G401.6 (cell line): Measurements from ENCODE around the gene ATP8B1.
"Not testable (repeated sequence)": the region's sequence is repeated elsewhere in the genome, so short reads cannot be mapped to it uniquely, and the experiment has no call there.

ENCODE experiments used
- FAIRE-seq: peaks from 2 replicates; lab custom pipeline; 2012; peaks lifted over from hg19 to GRCh38; lab: Jason Lieb, UNC

Gene ATP8B1

DNA sequence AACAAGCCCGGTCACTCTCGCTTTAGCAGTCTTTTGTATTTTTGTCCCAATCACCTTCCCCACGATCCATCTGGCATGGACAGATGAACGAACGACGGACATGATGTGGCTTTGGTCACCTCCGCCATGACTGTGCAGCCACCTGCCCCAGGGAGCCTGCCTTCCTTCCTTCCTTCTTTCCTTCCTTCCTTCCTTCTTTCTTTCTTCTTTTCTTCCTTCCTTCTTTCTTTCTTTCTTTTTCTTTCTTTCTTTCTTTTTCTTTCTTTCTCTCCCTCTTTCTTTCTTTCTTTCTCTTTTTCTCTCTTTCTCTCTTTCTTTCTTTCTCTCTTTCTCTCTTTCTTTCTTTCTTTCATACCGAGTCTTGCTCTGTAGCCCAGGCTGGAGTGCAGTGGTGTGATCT lies 39.0 kb downstream of the ATP8B1 start:
- no peak for FAIRE-seq

DNA sequence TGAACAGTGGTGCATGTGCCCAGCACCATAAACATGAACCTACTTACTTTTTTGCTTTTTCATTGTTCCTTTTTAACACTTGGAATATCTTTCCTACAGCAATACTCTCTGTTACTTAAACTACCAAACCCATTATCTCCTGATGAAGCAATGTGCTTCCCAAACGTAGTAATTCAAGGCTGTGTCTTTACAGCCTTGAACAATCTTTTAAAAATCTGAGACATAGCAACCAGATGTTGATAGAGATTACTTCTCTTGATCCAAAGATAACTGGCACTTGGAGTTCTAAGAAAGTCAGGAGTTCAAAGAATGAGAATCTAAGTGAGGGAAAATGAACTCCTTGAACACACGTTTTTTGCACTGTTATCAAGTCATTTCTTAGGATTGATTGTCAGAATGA lies 40.4 kb downstream of the ATP8B1 start:
- FAIRE-seq = no peak

DNA sequence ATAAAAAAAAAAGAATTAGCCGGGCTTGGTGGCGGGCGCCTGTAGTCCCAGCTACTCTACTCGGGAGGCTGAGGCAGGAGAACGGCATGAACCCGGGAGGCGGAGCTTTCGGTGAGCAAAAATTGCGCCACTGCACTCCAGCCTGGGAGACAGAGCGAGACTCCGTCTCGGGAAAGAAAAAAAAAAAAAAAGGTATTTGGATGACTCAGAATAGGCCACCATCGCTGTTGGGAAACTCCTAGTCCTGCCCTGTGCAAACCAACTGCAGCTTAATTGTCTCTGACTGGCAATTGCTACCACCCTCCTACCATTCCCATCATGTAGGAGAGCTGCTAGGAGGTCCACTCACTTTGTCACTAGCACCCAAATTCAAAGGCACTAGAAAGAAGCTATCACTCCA lies 43.5 kb downstream of the ATP8B1 start:
- no peak for FAIRE-seq

DNA sequence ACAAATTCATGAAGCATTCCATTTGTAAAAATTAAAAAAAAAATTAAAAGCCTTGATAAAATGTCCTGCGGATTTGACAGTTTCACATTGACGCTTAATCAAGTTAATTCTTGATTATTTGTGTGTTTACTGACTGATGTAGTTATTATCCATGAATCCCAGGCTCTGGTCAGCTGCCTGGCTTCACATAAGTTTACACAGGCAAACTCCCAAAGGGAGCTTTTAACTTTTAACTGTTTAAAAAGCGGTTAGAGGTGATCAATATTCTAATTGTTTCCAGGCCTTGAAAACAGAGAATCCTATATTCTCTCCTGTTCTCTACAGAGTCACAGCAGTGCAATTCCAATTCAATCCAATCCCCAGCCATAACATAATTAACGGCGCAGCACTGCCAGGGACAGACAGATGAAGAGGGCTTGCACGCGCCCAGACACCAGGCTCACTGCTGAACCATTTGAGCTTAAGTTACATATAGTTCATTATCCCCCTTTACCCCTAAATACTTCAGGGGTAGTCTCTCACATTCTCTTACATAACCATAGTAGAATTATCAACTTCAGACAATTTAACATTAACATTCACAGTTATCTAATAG lies 47.5 kb downstream of the ATP8B1 start:
- no peak for FAIRE-seq

DNA sequence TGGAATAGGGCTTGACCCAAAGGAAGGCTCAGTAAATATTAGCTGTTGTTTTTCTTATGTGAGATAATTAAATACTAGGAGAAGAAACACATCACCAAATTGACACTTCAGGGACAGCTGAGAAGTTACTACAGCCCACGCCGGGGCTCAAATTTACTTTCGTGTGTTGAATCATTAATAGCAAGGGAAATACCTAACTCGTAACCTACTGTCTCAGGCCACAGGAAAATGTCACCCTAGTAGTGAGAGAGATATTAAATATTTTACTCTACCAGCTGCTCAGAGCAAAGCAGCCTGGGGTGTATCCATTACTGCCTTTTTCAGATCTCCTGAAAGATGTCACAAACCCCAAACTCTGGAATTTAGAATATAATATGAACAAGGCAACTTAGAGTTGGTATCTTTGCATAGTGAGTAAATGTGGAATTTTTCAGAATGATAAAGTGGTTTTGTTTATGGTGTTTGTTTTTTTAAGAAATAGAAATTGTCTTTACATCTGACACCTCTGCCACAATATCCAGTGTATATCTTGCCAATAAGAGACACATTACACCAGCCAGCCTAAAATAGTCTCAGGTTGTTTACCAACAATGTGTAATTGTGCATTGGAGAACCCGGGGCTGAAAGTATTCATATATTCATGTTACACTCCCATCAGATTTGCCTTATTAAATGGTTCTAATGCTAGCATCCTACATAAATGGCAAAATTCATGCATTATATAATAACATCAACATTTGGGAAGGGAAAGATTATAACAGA lies 48.4 kb downstream of the ATP8B1 start:
- no peak for FAIRE-seq

DNA sequence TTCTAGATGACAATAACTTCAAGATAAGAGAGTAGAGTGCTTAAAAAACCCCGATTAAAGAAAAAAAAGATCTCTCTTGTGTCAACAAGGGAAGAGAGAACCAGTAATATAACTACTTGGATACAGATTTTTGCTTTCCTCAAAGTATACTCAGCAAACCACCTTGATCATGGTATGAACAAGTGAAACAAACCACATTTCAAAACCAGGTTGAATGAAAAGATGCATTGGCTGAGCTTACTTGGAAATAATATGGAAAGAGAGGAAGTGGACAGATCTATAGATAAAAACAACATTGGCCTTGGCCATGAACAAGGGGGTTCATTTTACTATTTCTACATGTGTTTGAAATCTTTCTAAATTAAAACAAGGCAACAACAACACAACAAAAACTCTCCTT lies 50.1 kb downstream of the ATP8B1 start:
- FAIRE-seq = no peak

DNA sequence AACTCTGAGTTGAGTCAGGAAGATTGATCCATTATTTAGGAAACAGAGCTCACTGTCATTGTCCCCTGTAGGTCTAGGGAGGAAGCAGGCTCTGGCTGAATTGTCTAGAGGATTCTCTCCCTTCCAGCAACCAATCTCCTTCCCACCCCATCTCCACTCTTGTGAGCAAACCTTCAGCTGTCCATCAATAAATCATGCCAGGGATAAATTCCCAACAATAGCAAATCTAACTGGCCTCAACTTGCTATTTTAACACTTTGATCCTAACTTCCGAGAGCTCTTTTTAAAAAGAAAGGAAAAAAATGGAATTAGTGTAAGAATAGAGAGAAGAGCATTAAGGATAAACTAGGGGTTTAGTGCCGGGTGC lies 53.5 kb downstream of the ATP8B1 start:
- no peak for FAIRE-seq

DNA sequence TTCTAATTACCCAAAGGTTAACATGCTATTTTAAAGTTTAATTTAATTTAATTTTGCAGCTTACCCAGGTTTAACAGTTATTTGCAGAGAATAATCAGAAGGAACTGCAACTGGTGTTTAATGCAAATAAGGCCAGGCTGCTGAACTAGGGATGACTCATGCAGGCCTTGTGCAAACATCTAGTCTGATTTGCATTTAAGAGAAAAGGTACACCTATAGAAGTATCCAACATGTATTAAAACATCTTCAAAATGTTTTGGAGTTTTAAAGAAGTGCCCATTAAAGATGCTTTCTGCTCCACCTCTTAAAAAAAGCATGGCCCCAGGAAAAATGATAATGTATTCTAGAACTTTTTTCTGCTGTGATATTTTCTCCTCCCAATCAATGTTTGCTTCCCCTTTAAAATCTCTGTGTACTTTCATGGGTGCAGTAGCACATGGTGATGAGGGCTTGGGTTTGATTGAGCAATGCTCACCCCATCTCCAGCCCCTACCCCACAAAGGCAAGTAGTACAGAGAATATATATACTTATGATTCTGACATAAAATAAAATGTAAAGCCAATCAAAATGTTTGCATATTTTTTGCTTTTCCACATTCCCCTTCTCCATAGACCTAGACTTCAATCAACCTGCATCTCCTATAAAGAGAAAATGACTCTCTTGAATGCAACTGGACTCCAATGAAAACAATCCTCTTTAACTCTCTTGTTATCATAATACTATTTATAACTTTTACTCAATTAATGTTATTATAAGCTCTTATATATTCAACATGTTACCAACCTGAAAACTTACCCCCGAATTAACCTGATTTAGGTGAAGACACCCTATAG lies 54.1 kb downstream of the ATP8B1 start:
- no peak for FAIRE-seq

DNA sequence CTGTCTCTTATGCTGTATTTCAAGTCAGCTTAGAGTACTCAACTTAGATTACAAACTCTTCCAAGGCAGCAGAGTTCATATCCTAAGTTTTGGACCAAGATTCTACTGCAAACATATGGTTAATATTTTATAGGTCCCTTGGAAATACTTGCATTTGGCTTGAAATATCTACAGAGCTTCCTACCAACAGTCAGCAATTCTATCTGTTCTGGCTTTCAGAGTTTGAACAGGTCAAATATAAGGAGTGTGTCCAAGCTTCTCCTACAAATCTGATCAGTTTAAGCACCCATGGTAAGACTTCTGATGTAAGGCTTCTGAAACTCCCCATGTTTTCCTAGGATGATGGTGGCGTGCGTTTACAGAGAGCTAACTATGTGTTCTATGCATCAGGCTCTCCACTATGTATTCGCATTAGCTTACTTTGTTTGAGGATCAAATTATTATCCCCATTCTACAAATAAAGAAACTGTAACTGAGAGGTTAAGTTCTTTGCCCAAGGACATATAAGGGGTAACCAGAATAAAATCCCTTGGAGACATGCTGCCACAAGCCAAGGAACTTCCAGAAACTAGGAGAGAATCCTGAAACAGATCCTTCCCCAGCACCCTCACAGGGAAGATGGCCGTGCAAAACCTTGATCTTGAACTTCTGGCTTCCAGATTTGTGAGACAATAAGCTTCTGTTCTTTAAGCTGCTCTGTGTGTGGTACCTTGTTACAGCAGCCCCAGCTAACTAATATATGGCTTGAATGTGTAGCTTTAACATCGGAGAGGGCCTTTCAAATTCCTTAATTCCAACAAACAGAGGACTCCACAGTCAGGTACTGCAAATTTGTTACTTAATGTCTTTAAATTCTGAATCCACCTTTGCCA lies 55.1 kb downstream of the ATP8B1 start:
- no peak for FAIRE-seq

DNA sequence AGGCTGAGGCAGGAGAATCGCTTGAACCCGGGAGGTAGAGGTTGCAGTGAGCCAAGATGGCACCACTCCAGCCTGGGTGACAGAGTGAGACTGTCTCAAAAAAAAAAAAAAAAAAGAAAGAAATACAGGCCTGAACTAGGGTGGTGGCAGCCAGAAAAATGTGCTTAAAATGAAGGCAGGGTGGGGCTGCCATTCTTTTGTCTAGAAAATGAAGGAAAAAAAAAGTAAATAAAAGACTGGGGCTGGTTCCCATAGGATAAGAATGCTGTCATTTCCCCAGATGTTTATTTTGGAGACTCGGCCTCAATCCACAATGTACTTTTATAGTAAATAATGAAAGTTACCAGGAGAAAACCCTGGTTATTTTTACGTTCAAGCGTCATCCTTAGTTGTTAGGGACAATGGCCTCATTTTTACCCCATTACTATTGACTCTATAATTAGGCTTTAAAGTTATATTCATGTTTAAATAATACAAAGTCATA lies 58.9 kb downstream of the ATP8B1 start:
- FAIRE-seq = no peak

DNA sequence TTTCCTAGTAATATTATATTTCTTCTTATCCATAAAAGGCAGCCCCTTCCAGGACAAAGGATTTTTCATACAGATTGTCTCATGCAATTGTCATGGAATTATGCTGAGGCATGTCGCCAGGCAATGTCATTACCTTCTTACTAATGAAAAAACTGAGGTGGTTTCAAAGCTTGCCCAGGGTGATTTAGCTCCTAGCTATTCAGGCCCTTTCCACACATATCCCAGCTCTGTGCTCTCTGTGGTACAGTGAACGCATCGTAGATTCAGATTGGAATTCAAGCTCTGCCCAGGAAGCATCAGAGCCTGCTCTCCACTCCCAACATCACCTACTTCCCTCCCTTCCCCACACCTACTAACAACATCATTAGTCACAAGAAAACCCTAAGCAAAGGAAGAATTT lies 60.1 kb downstream of the ATP8B1 start:
- no peak for FAIRE-seq

DNA sequence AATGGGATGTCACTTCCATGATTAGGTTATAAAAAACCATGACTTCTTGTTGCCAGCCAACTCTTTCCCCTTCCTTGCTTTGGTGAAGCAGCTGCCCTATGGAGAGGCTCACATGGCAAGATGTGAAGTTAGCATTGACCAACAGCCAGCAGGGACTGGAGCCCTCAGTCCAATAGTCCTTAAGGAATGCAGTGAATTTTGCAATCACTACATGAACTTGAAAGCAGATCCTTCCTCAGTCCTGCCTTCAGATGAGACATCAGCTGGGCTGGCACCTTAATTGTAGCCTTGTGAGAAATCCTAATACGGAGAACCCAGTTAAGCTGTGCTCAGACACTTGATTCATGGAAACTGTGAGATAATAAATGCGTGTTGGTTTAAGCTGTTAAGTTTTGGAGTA lies 61.8 kb downstream of the ATP8B1 start:
- no peak for FAIRE-seq

DNA sequence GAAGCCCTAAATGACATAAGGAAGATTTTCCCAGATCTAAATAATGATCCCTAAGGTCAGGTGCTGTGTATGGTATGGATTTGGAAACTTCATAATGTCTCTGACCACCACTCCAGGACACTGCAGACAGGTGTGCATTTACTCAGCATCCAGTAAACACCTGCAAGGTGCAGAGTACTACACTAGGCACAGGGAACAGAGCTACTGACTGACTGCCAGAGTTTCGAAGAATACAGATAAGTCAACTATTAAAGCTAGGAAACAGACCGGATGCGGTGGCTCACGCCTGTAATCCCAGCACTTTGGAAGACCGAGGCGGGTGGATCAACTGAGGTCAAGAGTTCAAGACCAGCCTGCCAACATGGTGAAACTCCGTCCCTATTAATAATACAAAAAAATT lies 65.0 kb downstream of the ATP8B1 start:
- FAIRE-seq = no peak

DNA sequence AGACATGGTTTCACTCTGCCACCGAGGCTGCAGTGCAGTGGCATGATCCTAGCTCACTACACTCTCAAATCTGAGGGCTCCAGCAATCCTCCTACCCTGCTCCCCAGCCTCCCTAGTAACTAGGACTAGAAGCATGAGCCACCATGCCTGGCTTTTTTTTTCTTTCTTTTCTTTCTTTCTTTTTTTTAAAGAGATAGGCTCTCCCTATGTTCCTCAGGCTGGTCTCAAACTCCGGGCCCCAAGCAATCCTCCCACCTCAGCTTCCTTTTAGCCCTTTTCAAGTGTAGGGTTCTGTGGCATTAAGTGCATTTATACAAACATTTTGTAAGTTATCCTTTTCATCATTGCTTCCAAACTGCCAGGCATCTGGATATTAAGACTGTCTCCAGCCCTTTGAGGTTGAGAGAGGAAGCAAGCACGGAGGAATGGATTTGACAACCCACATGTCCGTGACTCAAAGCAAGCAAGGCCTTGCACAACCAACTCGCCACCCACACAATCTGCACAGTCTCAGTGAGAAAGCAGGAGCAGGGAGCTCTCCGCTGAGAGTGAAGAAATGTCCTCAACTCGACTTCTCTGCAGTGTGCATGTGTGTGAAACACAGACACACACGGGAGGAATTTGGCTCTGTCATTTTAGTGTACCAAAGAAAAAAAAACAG lies 65.6 kb downstream of the ATP8B1 start:
- FAIRE-seq = no peak

DNA sequence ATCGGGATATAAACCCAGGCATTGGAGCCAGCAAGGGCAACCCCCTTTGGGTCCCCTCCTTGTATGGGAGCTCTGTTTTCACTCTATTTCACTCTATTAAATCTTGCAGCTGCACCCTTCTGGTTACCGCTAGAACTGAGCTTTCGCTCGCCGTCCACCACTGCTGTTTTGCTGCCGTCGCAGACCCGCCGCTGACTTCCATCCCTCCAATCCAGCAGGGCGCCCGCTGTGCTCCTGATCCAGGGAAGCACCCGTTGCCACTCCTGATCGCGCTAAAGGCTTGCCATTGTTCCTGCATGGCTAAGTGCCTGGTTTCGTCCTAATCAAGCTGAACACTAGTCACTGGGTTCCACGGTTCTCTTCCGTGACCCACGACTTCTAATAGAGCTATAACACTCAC lies 68.1 kb downstream of the ATP8B1 start:
- FAIRE-seq = not testable (repeated sequence)

DNA sequence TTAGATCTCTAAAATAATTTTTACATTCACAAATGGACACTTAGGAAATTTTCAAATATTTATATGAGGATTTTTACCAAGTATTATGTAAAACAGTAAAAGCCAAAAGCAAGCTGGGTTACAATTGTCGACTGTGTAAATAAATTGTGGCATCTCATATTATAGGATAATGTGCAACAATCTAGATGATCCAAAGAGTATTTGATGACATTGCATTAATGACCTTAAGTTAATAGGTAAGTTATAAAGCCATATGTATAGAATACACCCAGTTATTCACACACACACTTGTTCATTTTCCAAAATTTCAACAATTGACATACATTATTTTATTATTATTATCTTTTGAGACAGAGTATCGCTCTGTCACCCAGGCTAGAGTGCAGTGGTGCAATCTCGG lies 69.3 kb downstream of the ATP8B1 start:
- no peak for FAIRE-seq

DNA sequence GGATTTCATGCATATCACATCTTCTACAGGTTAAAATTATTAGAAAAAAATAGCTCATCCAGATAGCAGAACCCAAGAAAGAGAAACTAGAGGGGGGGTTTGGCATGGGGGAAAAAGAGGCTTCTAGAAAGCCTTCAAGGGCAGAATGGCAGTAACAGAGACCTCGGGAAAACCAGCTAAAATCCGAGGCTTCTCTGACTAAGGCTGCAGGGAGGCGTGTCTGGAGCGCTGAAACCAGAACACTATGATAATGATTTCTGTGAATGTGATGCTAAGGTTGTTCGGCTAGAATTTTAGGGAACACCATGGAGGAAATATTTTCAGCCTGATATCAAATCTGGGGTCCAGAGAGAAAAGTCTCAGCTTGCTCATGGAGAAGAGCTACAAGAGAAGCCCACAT lies 73.0 kb downstream of the ATP8B1 start:
- no peak for FAIRE-seq

DNA sequence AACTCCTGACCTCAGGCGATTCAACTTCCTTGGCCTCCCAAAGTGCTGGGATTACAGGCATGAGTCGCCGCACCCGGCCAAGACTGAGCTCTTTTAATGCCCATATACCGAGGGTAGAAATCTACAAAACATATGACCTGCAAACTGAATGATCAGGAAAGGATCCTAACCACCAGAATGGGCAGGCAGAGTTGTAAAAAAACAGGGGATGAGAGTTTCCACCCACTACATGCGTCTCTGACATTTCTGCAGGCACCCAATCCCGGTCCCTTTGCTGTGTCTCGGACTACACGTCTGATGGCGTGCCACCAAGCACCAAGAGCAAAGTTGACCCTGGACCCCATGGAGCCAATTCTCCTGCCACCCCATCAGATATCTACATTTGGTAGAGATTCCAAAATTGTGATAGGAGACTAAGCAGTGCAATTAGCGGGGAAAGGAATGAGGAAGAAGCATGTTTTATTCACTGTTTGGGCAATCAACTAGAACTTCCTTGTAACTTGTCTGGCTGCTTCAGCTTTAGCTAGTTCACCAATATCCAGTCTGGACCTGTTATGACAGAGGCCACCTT lies 74.1 kb downstream of the ATP8B1 start:
- FAIRE-seq = no peak

DNA sequence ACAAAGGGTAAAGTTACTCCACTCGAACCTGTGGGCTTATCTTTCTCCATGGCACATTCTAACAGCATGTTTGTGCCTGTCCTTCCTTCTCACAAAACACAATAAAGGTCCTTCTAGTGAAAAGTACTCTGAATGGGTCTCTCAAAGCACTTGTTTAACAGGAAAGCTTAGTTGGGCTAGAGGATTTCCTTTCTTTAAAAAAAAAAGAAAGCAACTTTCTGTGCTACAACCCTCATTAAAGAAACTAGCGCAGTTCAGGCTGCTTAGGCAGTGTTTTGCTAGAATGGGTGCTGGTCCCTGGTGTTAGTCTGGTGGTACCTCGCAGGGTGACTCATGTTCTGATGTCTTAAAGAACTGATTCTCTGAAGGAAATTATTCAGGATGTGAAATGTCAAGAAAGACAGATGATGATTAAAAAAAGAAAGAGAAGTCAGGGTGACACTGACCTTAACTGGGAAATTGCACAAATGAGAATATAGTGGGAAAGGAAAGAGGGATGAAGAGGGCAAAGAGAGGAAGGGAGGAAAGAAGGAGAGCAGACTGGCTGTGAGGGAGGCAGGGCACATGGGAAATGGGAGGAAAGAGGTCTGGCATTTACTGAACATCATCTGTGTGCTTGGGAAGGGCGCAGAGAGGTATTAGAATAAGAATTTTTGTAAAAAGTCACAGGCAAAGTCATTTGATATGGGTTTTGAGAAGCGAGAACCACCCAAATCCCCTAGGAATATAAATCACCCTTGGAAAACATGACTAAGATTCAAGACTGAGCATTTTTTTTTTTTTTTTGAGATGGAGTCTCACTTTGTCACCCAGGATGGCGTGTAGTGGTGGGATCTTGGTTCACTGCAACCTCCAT lies 74.9 kb downstream of the ATP8B1 start:
- FAIRE-seq = no peak

DNA sequence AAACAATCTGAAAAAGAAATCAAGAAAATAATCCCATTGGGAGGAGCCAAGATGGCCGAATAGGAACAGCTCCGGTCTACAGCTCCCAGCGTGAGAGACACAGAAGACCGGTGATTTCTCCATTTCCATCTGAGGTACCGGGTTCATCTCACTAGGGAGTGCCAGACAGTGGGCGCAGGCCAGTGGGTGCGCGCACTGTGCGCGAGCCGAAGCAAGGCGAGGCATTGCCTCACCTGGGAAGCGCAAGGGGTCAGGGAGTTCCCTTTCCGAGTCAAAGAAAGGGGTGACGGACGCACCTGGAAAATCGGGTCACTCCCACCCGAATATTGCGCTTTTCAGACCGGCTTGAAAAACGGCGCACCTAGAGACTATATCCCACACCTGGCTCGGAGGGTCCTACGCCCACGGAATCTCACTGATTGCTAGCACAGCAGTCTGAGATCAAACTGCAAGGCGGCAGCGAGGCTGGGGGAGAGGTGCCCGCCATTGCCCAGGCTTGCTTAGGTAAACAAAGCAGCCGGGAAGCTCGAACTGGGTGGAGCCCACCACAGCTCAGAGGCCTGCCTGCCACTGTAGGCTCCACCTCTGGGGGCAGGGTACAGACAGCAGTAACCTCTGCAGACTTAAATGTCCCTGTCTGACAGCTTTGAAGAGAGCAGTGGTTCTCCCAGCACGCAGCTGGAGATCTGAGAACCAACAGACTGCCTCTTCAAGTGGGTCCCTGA lies 83.7 kb downstream of the ATP8B1 start:
- FAIRE-seq = not testable (repeated sequence)
